Activated naive CD4-positive, alpha-beta T cell treated with anti-CD3 and anti-CD28 coated beads, Interleukin-2, amount 50 U/mL, for 24 hours (primary cell): ENCODE data around the gene GDF2.
A peak's percentile ranks its signal among the peaks of the same experiment; 100 is the strongest.

ENCODE experiments used
- H3K27ac Mint-ChIP-seq: one replicate; pipeline ENCODE4 v1.8.0; 2021; ENCODE audit warnings: mild to moderate bottlenecking, mixed read lengths
- H3K27me3 Mint-ChIP-seq: one replicate; pipeline ENCODE4 v1.8.0; 2021; ENCODE audit warnings: mixed read lengths
- H3K36me3 Mint-ChIP-seq: one replicate; pipeline ENCODE4 v1.8.0; 2021; ENCODE audit warnings: mixed read lengths
- H3K4me1 Mint-ChIP-seq: one replicate; pipeline ENCODE4 v1.8.0; 2021; ENCODE audit warnings: mixed read lengths
- H3K4me3 Mint-ChIP-seq: one replicate; pipeline ENCODE4 v1.8.0; 2021; ENCODE audit warnings: mild to moderate bottlenecking, mixed read lengths
- H3K9me3 Mint-ChIP-seq: one replicate; pipeline ENCODE4 v1.8.0; 2021; ENCODE audit warnings: mixed read lengths

Gene GDF2

DNA sequence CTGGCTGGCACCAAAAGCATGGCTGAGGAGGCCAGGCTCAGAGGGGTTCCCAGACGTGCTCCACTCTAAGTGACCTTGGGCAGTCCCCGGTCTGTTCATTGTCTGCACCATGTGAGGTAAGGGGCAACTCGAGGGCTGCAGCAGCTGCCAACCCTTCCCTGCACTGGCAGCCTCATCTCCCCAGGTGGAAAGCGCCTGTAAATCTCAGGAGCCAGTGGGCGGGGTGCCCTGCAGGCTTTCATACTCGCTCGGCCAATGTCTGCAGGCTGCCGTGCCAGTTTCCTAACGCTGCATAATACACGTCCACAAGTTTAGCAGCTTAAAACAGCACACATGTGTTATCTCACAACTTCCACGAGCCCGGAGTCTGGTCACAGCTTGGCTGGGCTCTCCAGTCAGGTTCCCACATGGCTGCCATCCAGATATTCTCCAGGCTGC lies 34.9 kb upstream of the GDF2 start:
- no peaks in the 10 kb centered on the region for H3K9me3 Mint-ChIP-seq
- H3K27ac Mint-ChIP-seq, result no peak overlapping the region
- no peaks in the 10 kb centered on the region for H3K36me3 Mint-ChIP-seq
- no peak overlapping the region for H3K4me3 Mint-ChIP-seq
- peaks cover 42% of the 10 kb centered on the region for H3K4me1 Mint-ChIP-seq
- no peaks in the 10 kb centered on the region for H3K27me3 Mint-ChIP-seq

GRCh38 chr10:47287805-47288204 lies 34.4 kb upstream of the GDF2 start:
- H3K4me3 Mint-ChIP-seq, result no peak overlapping the region
- H3K9me3 Mint-ChIP-seq, result no peaks in the 10 kb centered on the region
- H3K4me1 Mint-ChIP-seq, result peaks cover 42% of the 10 kb centered on the region
- H3K27ac Mint-ChIP-seq, result no peak overlapping the region
- no peaks in the 10 kb centered on the region for H3K27me3 Mint-ChIP-seq
- no peaks in the 10 kb centered on the region for H3K36me3 Mint-ChIP-seq

GRCh38 chr10:47288236-47288635 lies 34.0 kb upstream of the GDF2 start:
- H3K36me3 Mint-ChIP-seq, result no peaks in the 10 kb centered on the region
- no peak overlapping the region for H3K27ac Mint-ChIP-seq
- no peak overlapping the region for H3K4me3 Mint-ChIP-seq
- H3K9me3 Mint-ChIP-seq, result no peaks in the 10 kb centered on the region
- no peaks in the 10 kb centered on the region for H3K27me3 Mint-ChIP-seq
- peaks cover 42% of the 10 kb centered on the region for H3K4me1 Mint-ChIP-seq

DNA sequence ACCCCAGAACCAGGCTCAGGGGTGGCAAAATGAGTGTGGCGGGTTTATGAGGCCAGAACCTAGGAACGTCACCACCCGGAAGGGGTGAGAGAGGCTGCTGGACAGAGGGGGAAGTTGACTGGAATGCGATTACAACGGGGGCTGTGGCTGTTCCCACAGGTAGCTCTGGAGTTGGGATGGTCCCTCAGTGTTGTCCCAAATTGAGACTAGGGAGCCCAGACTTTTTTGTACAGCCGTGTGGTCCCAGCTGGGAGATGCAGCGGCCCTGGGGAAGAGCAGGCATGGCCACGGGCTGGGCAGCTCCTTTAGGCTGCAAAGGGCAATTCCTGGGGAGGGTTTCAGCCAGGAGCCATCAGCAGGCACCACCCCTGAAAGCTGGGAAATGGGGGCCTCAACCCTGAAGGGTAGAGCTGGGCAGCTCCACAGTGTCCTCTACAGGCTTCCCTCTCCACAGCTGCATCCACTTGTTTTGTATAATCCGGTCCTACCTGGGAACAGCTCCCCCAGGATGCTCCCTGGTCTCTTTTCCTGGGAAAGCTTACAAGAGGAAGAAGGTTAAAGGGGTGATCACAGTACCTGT lies 33.2 kb upstream of the GDF2 start:
- Mint-ChIP-seq H3K27ac (peak overlapping the region; percentile 41), H3K4me1 (peaks cover 39% of the 10 kb centered on the region), H3K27me3 (no peaks in the 10 kb centered on the region), H3K4me3 (no peak overlapping the region), H3K36me3 (no peaks in the 10 kb centered on the region), H3K9me3 (no peaks in the 10 kb centered on the region)

- H3K27me3 Mint-ChIP-seq, result no peaks in the 10 kb centered on the region
- H3K27ac Mint-ChIP-seq, result no peak overlapping the region
- H3K4me1 Mint-ChIP-seq, result peaks cover 34% of the 10 kb centered on the region
- H3K9me3 Mint-ChIP-seq, result no peaks in the 10 kb centered on the region
- no peak overlapping the region for H3K4me3 Mint-ChIP-seq
- H3K36me3 Mint-ChIP-seq, result no peaks in the 10 kb centered on the region
Measured at GRCh38 chr10:47289921-47290320, 32.3 kb upstream of the GDF2 start.

- no peaks in the 10 kb centered on the region for H3K9me3 Mint-ChIP-seq
- H3K4me1 Mint-ChIP-seq, result peaks cover 30% of the 10 kb centered on the region
- H3K36me3 Mint-ChIP-seq, result no peaks in the 10 kb centered on the region
- no peaks in the 10 kb centered on the region for H3K27me3 Mint-ChIP-seq
- no peak overlapping the region for H3K4me3 Mint-ChIP-seq
- H3K27ac Mint-ChIP-seq, result no peak overlapping the region
Measured at GRCh38 chr10:47290338-47290737, 31.9 kb upstream of the GDF2 start.

DNA sequence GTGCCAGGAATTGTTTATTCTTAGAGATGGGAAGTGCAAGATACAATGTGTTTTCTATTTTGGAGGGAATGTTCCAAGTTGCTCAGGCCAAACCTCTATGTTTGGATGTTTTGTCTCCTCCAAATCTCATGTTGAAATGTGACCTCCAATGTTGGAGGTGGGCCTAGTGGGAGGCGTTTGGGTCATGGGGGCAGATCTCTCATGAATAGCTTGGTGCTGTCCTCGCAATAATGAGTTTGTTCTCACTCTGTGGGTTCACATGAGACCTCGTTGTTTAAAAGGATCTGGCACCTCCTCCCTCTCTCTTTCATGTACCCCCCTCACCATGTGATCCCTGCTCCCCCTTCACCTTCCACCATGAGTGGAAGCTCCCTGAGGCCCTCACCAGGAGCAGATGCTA lies 30.6 kb upstream of the GDF2 start:
- Mint-ChIP-seq H3K4me3 (no peak overlapping the region), H3K27ac (no peak overlapping the region), H3K4me1 (peaks cover 17% of the 10 kb centered on the region), H3K27me3 (no peaks in the 10 kb centered on the region), H3K9me3 (no peaks in the 10 kb centered on the region), H3K36me3 (no peaks in the 10 kb centered on the region)

GRCh38 chr10:47294057-47294456 lies 28.2 kb upstream of the GDF2 start:
- peaks cover 3% of the 10 kb centered on the region for H3K4me1 Mint-ChIP-seq
- H3K9me3 Mint-ChIP-seq, result no peaks in the 10 kb centered on the region
- H3K27ac Mint-ChIP-seq, result no peak overlapping the region
- H3K27me3 Mint-ChIP-seq, result no peaks in the 10 kb centered on the region
- no peaks in the 10 kb centered on the region for H3K36me3 Mint-ChIP-seq
- H3K4me3 Mint-ChIP-seq, result no peak overlapping the region

GRCh38 chr10:47294501-47294900 lies 27.8 kb upstream of the GDF2 start:
- peaks cover 2% of the 10 kb centered on the region for H3K4me1 Mint-ChIP-seq
- H3K27ac Mint-ChIP-seq, result no peak overlapping the region
- H3K4me3 Mint-ChIP-seq, result no peak overlapping the region
- H3K9me3 Mint-ChIP-seq, result no peaks in the 10 kb centered on the region
- peaks cover under 1% of the 10 kb centered on the region for H3K27me3 Mint-ChIP-seq
- no peaks in the 10 kb centered on the region for H3K36me3 Mint-ChIP-seq

- Mint-ChIP-seq H3K27ac (no peak overlapping the region), H3K36me3 (no peaks in the 10 kb centered on the region), H3K4me1 (peaks cover 4% of the 10 kb centered on the region), H3K27me3 (peaks cover 3% of the 10 kb centered on the region), H3K9me3 (no peaks in the 10 kb centered on the region), H3K4me3 (no peak overlapping the region)
Measured at GRCh38 chr10:47295411-47295810, 26.8 kb upstream of the GDF2 start.

- H3K4me1 Mint-ChIP-seq, result peaks cover 11% of the 10 kb centered on the region
- H3K4me3 Mint-ChIP-seq, result no peak overlapping the region
- H3K9me3 Mint-ChIP-seq, result no peaks in the 10 kb centered on the region
- H3K27ac Mint-ChIP-seq, result no peak overlapping the region
- H3K36me3 Mint-ChIP-seq, result no peaks in the 10 kb centered on the region
- peaks cover 4% of the 10 kb centered on the region for H3K27me3 Mint-ChIP-seq
Measured at GRCh38 chr10:47296156-47296894, 25.9 kb upstream of the GDF2 start.

GRCh38 chr10:47296941-47297340 lies 25.3 kb upstream of the GDF2 start:
- no peak overlapping the region for H3K27ac Mint-ChIP-seq
- H3K4me3 Mint-ChIP-seq, result no peak overlapping the region
- peaks cover 4% of the 10 kb centered on the region for H3K27me3 Mint-ChIP-seq
- H3K36me3 Mint-ChIP-seq, result no peaks in the 10 kb centered on the region
- peaks cover 14% of the 10 kb centered on the region for H3K4me1 Mint-ChIP-seq
- H3K9me3 Mint-ChIP-seq, result no peaks in the 10 kb centered on the region

DNA sequence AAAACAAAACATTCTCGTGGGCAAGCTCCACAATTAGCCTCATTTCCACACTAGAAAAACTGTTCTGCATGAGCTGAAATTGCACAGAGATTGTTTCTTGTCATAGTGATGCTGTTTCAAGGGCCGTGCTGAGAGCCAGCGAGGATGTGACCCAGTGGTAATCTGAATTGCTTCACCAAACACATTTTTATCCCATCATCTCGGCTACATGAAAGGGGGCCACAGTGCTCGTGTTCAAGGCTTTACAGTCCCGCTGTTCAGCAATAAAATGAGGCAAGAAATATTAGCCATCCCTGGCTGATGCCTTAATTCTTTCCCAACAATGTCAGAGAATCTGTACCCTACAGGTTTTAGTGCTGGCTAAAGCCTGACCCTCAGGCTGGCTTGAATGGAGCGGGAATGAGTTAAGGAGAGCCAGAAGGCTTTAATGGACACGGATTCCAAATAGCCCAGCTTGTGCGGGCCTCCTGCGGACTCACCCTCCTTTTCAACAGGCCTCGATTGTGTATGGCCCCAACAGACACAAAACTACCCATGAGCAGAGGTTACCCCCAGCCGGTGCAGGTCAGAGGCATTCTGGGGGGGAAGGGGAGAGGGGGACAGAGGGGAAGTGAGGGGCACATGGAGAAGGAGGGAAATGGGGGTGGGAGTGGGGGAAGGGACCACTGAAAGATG lies 24.3 kb upstream of the GDF2 start:
- Mint-ChIP-seq H3K4me1 (peaks cover 21% of the 10 kb centered on the region), H3K27me3 (peaks cover 4% of the 10 kb centered on the region), H3K36me3 (no peaks in the 10 kb centered on the region), H3K4me3 (no peak overlapping the region), H3K27ac (no peak overlapping the region), H3K9me3 (no peaks in the 10 kb centered on the region)

DNA sequence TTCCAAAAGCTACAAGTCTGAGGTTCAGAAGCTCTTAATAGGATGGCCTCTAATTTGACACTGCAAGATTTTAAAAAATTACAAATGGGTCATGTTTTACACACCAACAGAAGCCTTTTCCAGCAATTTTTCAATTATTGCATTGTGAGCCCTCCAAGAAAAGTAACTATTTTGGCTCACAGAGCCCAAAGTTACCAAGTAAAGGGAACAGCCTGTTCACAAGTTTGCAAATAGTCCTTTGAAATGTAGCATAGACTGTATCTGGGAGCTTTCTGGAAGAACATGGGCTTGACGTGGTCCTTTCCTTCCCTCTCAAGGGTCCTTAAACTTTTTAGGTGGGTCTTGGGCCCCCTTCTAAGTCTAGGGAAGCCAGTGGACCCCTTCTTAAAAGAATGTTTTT lies 23.5 kb upstream of the GDF2 start:
- H3K27me3 Mint-ChIP-seq, result peaks cover 4% of the 10 kb centered on the region
- H3K27ac Mint-ChIP-seq, result no peak overlapping the region
- H3K4me1 Mint-ChIP-seq, result peaks cover 27% of the 10 kb centered on the region
- H3K4me3 Mint-ChIP-seq, result no peak overlapping the region
- no peaks in the 10 kb centered on the region for H3K36me3 Mint-ChIP-seq
- no peaks in the 10 kb centered on the region for H3K9me3 Mint-ChIP-seq

DNA sequence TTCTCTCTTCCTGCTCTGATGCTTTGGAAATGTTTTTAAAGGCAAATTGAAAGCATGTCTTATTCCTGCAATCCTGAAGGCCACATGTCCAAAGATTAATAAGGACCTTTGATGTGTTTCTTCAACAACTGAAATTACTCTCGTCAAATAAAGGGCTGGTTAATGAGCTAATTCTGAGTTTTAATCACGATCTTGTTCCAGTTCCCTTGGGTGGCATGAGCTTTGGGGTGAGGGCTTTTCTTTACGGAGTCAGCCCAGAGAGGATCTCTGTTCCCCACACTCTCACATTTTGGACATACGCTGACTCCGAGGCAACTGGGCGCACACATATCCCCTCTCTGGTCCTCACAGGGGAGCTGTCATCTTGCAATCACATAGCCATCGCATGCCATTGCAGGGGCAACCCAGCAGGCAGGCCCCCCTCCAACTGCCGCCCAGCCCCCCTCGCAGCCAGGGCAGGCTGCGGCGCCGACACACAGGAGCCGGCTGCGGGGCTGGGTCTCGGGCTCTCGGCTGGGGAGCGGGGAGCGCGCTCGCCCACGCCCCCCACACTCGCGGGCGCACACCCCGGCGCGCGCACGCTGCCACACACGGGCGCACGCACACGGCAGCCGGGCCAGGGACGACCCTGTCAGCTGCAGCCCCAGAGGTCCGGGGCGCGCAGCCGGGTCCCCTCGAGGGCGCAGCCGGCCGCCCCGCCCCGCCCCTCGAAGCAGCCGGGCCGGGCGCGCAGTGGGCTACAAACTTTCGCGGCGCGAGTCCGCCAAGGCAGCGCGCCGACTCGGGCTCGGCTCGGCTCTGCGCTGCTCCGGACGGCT lies 22.4 kb upstream of the GDF2 start, which contains the start of gene GDF10:
TSS of gene GDF10 (plus strand) at position 587 of the 818 bp plus-strand sequence. CDS start 455 bp downstream, outside the sequence.
- peaks cover 4% of the 10 kb centered on the region for H3K27me3 Mint-ChIP-seq
- no peak within 1 kb of the TSS for H3K27ac Mint-ChIP-seq
- H3K9me3 Mint-ChIP-seq, result no peaks in the 10 kb centered on the region
- no peaks in the 10 kb centered on the region for H3K36me3 Mint-ChIP-seq
- H3K4me3 Mint-ChIP-seq, result peak within 1 kb of the TSS; percentile 82
- peaks cover 29% of the 10 kb centered on the region for H3K4me1 Mint-ChIP-seq
